GM21367 (cell line): ENCODE data around the gene C11orf21.

Experiments
- ATAC-seq: cut with Tn5 transposase; IDR thresholded peaks from one replicate; pipeline ENCODE4 v1.9.1; 2021; ENCODE audit not compliant: unreplicated experiment

Gene C11orf21

GRCh38 chr11:2309251-2310072, 7.7 kb upstream of the C11orf21 start:
- no peak for ATAC-seq

- ATAC-seq: no peak
Observed at GRCh38 chr11:2308713-2309112, 7.0 kb upstream of the C11orf21 start.

GRCh38 chr11:2307501-2308331, 6.0 kb upstream of the C11orf21 start:
- ATAC-seq: no peak

GRCh38 chr11:2306877-2307500, 5.3 kb upstream of the C11orf21 start:
- ATAC-seq: no peak

GRCh38 chr11:2306452-2306823, 4.7 kb upstream of the C11orf21 start:
- ATAC-seq: no peak

GRCh38 chr11:2305788-2306451, 4.2 kb upstream of the C11orf21 start:
- no peak for ATAC-seq

- no peak for ATAC-seq
Observed at GRCh38 chr11:2305140-2305778, 3.5 kb upstream of the C11orf21 start.

- ATAC-seq: no peak
Observed at GRCh38 chr11:2304506-2305139, 2.9 kb upstream of the C11orf21 start.

GRCh38 chr11:2303627-2304505, 2.1 kb upstream of the C11orf21 start:
- ATAC-seq: no peak

GRCh38 chr11:2302896-2303626, 1.3 kb upstream of the C11orf21 start:
- no peak for ATAC-seq

GRCh38 chr11:2302306-2302895, 683 bp upstream of the C11orf21 start:
- no peak for ATAC-seq

GRCh38 chr11:2300936-2301630, 635 bp downstream of the C11orf21 start:
- no peak for ATAC-seq

- no peak for ATAC-seq
Observed at GRCh38 chr11:2300290-2300935, 1.3 kb downstream of the C11orf21 start.

GRCh38 chr11:2299773-2300172, 1.9 kb downstream of the C11orf21 start:
- ATAC-seq: no peak

GRCh38 chr11:2298795-2299761, 2.6 kb downstream of the C11orf21 start:
- ATAC-seq: no peak
